HepG2 (cell line): ENCODE results near the gene TSPAN9.

ENCODE experiments used
- CTCF ChIP-seq: sonication (generic); formaldehyde crosslinking; IDR thresholded peaks from 2 replicates; pipeline ENCODE4 v1.5.0; 2020; ENCODE audit warnings: mild to moderate bottlenecking, missing genetic modification reagents, moderate library complexity
- EZH2 ChIP-seq: conservative IDR thresholded peaks from 2 replicates; pipeline ENCODE4 v1.6.1; 2012; ENCODE audit warnings: mild to moderate bottlenecking, low read depth, low read length, moderate library complexity
- MXD4 ChIP-seq: IDR thresholded peaks from 2 replicates; pipeline ENCODE4 v1.6.1; 2016; ENCODE audit warnings: mild to moderate bottlenecking, missing biosample characterization, missing genetic modification reagents
- PAXIP1 ChIP-seq: sonication (generic); formaldehyde crosslinking; conservative IDR thresholded peaks from 2 replicates; pipeline ENCODE4 v1.4.0; 2020; ENCODE audit warnings: mild to moderate bottlenecking, missing genetic modification reagents, moderate library complexity
- SP1 ChIP-seq, 2 experiments: fragments of 450-650 bp in 1 of 2; sonication (generic) in 1 of 2; formaldehyde crosslinking in 1 of 2; IDR thresholded peaks; 2 replicates each; pipeline versions ENCODE4 v1.4.0 to v1.6.1; 2016 to 2020; ENCODE audit warnings: missing genetic modification reagents in 1 of 2
- TCF12 ChIP-seq, 2 experiments: fragments of 450-650 bp in 1 of 2; sonication (generic) in 1 of 2; formaldehyde crosslinking in 1 of 2; IDR thresholded peaks; 2 replicates each; pipeline versions ENCODE4 v1.6.1 to v1.8.0; 2017 to 2022; ENCODE audit warnings: antibody characterized with exemption in 1 of 2, mild to moderate bottlenecking in 1 of 2, missing genetic modification reagents in 1 of 2, moderate library complexity in 1 of 2
- TP53 ChIP-seq: sonication (generic); formaldehyde crosslinking; conservative IDR thresholded peaks from 2 replicates; pipeline ENCODE4 v1.4.0; 2020; ENCODE audit warnings: missing genetic modification reagents
- ZBTB10 ChIP-seq: sonication (generic); formaldehyde crosslinking; IDR thresholded peaks from 2 replicates; pipeline ENCODE4 v1.4.0; 2020; ENCODE audit warnings: missing genetic modification reagents, borderline replicate concordance
- ZHX2 ChIP-seq, 2 experiments: sonication (generic) in 1 of 2; formaldehyde crosslinking in 1 of 2; IDR thresholded peaks; 2 replicates each; pipeline versions ENCODE4 v1.6.1 to v1.9.0; 2014 to 2022; ENCODE audit warnings: antibody characterized with exemption in 1 of 2, borderline replicate concordance in 1 of 2, inconsistent platforms in 1 of 2, low read depth in 1 of 2, missing genetic modification reagents in 1 of 2
- ZNF639 ChIP-seq: conservative IDR thresholded peaks from 2 replicates; pipeline ENCODE4 v1.6.1; 2018; ENCODE audit warnings: missing genetic modification reagents

- no peak for TF ChIP-seq ZBTB10 (CRISPR knock-in tag)
- no peak for TF ChIP-seq SP1 (IDR thresholded peaks at IDR 0.05)
- TF ChIP-seq SP1 (CRISPR knock-in tag; IDR thresholded peaks at IDR 0.05), result no peak
- no peak for TF ChIP-seq TCF12 (IDR thresholded peaks at IDR 0.05)
- no peak for TF ChIP-seq TCF12 (CRISPR knock-in tag; IDR thresholded peaks at IDR 0.05)
- no peak for TF ChIP-seq CTCF (CRISPR knock-in tag)
- no peak for TF ChIP-seq MXD4 (CRISPR knock-in tag)
- no peak for TF ChIP-seq PAXIP1 (CRISPR knock-in tag)
- no peak for TF ChIP-seq ZNF639
- no peak for TF ChIP-seq TP53 (CRISPR knock-in tag)
- TF ChIP-seq ZHX2 (IDR thresholded peaks at IDR 0.05; ENCODE audit: low read depth), result no peak
- no peak for TF ChIP-seq ZHX2 (CRISPR knock-in tag; IDR thresholded peaks at IDR 0.05; ENCODE audit: borderline replicate concordance)
- no peak for TF ChIP-seq EZH2
Measured at GRCh38 chr12:3279415-3279780, 202.2 kb downstream of the TSPAN9 start.
